Glomerular endothelial cell (primary cell): ENCODE data around the gene MORF4L1. TPM values are rescaled to one million over a fixed set of nuclear protein-coding genes. Genes with fewer than 3 reads are reported as not detected.
"Not testable (repeated sequence)": the region's sequence is repeated elsewhere in the genome, so short reads cannot be mapped to it uniquely, and the experiment has no call there.

Experiments used
- DNase-seq: peaks from one replicate; pipeline ENCODE4 v3.0.0-alpha.2; 2011; ENCODE audit warnings: low read depth, low spot score; ENCODE audit errors: extremely low read depth
- total RNA-seq: library from RNA; depleted of rRNA; stranded (reverse); fragments of >200 nt; gene quantifications from 2 replicates; pipeline ENCODE4 v1.2.3, GENCODE V29; 2015

Gene MORF4L1
- total RNA-seq = 299 and 302 TPM in 2 replicates

GRCh38 chr15:78872155-78872971 is at the start of gene MORF4L1:
Gene MORF4L1 (plus strand): TSS chr15:78872890. CDS start chr15:78873018, 128 bp downstream.
- no peak for DNase-seq

DNA sequence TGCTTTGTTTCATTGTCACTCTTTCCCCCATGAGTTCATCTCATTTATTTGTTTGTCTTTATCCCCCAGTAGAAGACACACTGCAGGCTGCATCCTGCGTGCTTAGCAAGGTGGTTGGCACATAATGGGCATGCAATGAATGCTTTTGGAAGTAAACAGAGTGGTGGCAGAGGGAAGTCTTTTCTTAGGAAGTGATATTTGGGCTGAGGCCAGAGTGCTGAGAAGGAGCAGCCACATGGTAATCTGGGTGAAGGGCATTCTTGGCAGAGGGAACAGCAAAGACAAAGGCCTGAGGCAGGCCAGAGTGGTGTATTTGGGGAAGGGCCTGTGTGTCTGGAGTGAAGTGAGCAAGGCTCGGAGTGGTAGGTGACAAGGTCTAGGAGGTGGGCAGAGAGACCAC is 43.8 kb upstream of the MORF4L1 start:
- DNase-seq = no peak

DNA sequence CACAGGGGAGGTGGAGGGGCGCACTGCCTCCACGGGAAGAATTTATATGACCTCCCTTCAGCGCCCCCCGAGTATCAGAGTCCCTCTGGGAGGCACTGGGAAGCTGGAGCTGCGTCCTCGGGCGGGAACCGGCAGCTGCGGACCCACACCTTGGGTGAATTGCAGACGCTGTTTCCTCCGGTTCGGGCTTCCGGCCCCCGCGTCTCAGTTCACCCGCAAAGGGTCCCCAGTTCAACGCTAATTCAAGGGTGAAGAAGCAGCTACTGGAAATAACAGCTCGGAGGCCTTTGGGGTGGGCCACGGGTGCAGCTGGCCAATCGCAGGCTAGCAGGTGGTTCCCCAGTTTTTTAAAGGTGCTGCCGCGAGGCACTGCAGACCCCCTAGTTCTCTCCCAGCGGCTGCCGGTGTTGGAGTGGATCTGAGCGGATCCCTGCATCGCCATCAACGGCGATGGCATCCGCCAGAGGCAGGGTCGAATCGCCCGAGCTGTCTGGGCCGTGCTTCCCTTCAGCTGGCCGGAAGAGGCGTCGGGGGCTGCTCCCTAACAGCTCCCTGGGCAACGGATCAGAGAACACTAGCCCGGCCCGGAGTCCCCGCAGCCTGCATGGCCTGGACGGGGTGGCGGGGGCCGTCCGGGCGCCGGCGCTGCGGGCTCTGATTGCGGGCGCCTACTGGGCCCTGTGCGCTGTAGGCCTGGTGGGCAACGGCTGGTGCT is 42.0 kb upstream of the MORF4L1 start:
- no peak for DNase-seq

DNA sequence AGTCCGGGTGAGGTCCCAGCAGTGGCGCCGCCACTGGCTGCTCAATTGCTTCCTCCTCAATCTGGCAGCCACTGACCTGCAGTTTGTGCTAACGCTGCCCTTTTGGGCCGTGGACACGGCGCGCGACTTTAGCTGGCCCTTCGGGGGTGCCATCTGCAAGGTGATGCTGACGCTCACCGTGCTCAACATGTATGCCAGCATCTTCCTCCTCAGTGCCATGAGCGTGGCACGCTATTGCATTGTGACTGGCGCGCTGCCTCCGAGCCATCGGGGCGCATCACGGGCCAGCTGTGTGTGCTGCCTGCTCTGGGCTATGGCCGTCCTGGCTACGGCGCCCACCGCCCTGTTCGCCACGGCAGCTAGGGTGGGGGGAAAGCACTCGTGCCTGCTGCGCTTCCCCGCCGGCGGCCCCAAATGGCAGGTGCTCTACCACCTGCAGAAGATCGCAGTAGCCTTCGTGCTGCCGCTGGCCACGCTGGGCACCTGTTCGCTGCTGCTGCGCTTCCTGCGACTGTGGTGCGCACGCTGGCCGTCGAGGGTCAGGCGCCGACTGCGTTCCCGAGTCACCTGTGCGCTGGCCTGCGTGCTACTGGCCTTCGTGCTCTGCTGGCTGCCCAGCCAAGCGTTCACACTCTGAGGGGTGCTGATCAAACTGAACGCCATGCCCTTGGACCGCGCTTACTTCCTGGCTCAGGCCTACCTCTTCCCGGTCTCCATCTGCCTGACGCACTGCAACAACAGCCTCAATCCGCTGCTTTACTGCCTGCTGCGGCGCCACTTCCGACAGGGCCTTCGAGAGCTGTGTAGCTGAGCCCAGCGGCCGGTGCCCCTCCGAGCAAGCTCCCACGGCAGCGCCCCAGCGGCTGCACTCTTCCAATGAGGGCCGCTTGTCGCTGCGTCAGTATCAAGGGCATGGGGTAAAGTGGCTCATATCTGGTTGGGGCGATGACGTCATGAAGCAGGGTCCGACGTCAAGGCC is 41.2 kb upstream of the MORF4L1 start:
- no peak for DNase-seq

- no peak for DNase-seq
Measured at GRCh38 chr15:78836333-78836732, 36.4 kb upstream of the MORF4L1 start.

DNA sequence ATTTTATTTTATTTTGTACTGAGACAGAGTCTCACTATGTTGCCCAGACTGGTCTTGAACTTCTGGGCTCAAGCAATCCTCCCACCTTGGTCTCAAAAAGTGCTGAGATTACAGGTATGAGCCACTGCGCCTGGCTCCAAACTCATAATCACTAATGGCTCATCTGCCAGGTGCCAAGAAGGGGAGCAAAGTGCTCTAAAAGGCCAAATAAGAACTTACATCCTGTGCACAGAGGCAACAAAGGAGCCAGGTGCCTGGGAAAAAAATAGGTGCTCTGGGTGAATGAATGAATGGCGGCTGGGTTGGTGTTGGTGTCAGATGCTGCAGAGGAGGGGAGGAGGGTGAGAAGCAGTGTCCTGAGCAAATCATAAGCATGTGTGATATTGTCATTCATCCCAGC is 35.6 kb upstream of the MORF4L1 start:
- no peak for DNase-seq

DNA sequence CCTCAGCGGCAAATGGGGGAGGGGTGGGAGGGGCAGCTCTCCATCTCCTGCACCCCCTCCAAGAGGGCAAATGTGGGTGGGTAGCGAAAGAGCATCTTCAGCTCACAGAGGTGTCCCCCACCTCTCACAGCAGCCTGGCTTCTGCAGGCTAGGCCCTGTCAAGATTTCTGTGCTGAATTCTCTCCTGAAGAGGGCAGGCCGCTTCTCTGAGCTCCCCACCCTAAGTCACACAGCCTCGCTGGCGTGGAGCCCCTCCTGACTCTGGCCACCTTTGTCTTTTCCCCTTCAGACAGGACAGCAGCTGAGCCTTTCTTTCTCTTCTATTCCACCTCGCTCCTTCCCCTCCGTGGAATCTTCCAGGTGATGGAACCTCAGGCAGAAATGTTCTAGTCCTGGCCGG is 35.1 kb upstream of the MORF4L1 start:
- DNase-seq = no peak

DNA sequence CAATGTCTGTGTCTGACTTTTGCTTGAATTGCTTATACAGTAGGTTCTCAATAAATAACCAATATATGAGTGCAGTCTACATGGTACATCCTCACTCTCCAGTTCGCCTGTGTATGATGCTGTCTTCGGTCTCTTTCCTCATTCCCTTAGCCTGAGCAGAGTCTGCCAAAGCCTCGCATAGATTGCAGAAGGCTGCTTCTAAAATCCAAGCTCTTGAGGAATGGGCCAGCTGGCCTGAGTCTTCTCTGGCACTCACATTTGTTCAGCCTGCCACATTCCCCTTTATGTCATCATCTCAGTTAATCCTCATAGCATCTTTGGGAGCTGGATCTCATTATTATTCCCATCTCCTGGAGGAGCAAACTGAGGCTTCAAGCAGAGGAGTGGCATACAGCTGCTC is 34.2 kb upstream of the MORF4L1 start:
- DNase-seq = no peak

GRCh38 chr15:78839151-78839550 is 33.5 kb upstream of the MORF4L1 start:
- DNase-seq = not testable (repeated sequence)

DNA sequence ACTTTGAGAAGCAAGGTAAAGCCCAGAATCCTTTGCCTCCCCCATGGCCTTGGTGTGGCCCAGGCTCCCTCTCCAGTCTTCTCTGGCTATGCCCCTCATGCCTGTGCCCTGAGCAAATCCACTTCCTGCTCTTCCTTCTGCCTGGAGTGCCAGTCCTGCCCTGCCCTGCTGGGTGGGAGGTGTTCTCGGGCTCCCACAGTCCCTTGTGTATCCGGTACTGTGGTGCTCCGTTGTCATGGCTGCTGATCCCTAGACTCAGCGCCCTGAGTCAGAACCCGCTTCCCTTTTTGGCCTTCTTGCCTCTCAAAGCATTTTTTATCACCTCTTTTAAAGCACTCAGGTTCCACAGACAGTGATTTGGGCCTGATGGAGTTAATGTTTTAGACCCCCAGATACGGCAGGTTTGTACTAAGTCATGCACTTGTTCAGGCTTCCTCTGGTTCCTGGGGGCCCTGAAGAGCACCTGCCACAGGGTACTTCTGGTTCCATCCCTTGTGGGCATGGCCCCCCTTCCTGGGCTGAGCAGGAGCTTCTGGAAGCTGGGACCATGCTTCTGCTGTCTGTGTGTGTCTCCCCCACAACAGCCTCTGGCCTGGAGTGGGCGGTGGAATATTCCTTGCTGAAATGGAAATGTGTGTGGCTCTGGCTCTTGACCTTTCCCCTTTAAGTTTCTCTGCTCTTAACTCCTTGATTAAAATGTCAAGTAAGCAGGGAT is 31.9 kb upstream of the MORF4L1 start:
- no peak for DNase-seq

DNA sequence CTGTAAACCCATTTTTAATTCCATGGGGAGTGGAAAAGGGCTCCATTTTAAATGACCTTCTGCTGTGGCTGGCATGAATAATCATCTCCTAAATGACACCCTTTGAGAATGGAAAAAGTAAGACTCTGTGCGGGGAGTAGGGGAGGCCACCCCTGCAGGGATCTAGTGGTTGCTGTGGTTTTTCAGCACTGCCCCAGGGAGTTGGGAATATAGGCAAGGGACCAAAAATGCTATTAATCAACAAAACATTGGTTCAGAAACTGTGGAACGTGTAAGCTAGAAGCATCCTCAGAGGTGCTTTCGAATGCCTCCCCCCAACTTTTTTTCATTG is 31.3 kb upstream of the MORF4L1 start:
- no peak for DNase-seq

DNA sequence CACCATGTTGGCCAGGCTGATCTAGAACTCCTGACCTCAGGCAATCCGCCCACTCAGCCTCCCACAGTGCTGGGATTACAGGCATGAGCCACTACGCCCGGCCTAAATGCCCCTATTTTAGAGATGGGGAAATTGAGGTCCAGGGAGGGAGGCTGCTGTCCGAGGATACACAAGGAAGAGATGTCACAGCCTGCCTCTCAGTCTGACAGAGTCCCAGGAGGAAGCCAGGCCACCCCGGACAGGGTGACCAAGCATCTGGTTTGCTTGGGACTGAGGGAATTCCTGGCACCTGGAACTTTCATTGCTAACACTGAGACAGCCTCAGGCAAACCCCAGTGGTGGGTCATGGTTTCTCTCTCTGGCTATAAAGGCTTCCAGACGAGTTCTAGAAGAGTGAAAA is 30.8 kb upstream of the MORF4L1 start:
- DNase-seq = no peak

DNA sequence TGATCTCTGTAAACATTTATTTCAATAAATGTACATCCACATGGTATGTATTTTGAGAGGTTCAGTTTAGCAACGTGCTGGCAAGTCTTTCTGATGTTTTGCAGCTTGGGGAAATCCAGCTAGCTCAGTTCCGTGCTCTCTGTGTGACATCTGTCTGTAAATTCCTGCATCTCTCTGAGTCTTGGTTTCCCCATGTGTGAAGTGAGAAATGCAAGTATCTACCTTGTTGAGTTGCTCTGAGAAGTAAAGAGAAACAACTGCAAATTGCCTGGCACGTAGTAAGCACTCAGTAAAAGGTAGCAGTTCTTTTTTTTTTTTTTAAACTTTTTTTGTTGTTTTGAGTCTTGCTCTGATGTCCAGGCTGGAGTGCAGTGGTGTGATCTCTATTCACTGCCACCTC is 30.2 kb upstream of the MORF4L1 start:
- no peak for DNase-seq

DNA sequence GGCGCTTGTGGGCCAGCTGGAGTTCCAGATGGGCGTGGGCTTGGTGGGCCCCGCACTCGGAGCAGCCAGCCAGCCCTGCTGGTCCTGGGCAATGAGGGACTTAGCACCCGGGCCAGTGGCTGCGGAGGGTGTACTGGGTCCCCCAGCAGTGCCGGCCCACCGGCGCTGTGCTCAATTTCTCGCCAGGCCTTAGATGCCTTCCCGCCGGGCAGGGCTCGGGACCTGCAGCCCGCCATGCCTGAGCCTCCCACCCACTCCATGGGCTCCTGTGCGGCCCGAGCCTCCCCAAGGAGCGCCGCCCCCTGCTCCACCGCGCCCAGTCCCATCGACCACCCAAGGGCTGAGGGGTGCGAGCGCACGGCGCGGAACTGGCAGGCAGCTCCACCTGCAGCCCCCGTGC is 25.8 kb upstream of the MORF4L1 start:
- not testable (repeated sequence) for DNase-seq

DNA sequence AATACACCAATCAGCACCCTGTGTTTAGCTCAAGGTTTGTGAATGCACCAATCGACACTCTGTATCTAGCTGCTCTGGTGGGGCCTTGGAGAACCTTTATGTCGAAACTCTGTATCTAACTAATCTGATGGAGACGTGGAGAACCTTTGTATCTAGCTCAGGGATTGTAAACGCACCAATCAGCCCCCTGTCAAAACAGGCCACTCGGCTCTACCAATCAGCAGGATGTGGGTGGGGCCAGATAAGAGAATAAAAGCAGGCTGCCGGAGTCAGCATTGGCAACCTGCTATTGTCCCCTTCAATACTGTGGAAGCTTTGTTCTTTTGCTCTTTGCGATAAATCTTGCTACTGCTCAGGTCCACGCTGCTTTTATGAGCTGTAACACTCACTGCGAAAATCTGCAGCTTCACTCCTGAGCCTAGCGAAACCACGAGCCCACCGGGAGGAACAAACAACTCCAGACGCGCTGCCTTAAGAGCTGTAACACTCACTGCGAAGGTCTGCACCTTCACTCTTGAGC is 25.2 kb upstream of the MORF4L1 start:
- not testable (repeated sequence) for DNase-seq

- DNase-seq = no peak
Measured at GRCh38 chr15:78850352-78850751, 22.3 kb upstream of the MORF4L1 start.

DNA sequence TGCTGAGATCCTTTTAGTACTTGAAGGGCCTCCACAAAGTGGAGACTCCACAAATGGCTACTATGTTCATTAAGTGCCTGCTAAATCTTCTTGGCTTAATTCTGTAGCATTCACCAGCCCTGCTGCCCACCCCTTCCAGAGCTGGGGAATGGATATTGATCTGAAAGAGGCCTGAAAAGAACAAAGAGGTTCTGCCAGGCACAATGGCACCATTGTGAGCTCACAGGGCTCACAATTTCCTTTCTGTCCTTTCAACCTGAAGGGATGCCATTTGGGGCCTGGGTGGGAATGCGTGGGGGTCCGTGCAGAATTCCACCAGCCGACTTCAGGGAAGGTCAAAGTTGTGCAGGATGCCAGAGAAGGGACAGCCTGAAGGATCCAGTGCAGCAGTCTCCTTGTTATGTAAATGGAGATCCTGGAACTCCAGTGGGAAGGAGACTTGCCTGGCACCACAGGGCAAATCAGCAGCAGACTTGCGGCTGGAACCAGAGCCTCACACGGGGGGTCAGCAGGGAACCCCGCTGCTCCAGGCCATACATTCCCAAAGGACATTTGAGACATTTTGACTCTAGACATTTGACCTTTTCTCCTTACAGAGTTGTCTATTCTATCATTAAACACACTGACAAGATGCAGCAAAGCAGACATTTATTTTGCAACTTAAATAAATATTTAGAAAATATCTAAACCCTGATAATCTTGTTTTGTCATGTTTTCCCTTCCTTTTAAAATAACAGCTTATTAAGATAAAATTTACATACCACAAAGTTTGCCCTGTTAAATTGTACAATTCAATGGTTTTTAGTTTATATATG is 21.5 kb upstream of the MORF4L1 start:
- DNase-seq = no peak

GRCh38 chr15:78853500-78853899 is 19.2 kb upstream of the MORF4L1 start:
- no peak for DNase-seq

DNA sequence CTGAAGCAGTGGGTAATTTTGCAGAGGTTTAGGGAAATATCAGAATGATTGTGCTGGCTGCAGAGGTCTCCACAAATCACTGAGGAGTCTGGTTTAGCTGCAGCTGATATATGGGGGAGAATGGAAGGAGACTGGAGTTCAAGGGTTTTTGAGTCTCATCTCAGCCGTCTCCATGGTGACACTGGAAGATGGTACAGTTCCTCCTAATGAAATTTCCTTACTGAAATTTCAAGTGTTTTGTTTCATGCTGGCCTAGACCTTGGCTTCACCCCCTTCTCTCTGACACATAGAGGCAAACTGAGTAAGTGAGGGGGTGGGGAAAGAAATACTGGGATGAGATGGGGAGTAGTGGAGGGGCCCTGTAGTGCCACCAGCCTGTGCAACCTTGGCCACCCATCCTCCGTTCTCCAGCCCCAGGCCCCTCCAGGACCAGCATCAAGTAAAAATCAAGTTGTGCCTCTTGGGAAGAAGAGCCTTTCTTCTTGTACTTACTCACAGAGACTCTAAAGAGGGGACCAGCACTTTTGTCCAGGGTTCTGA is 17.8 kb upstream of the MORF4L1 start:
- DNase-seq = no peak
